ENCODE results near the gene CAPRIN1. TPM values are rescaled to one million over a fixed set of nuclear protein-coding genes. Genes with fewer than 3 reads are reported as not detected.

Gene CAPRIN1
- total RNA-seq, 1 experiment from 2014 or later: 301 TPM

DNA sequence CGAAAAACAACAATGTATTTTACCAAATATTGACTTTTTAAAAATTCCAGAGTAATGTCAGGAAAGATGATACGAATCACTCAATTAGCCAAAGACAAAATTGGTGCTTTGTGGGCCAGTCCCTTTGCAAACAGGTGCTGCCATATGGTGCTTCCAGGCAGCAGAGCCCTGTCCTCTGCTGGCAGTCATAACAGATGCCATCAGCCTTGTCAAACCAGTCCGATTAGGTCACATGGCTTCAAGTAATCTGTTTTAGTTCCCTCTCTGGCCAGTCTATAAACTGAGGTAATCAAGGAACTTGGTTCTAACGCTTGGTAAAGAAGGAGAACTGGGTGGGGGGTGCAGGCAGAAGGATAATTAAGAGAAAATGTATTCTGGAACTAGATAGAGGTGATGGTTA lies 49.1 kb upstream of the CAPRIN1 start:
- Histone ChIP-seq H3K56ac (ENCODE audit: insufficient read length, low read depth, low read length) (no peak overlapping the region), H2AFZ (ENCODE audit: low read length) (no peak overlapping the region), H3K23ac (ENCODE audit: insufficient read length, low read depth, low read length) (no peak overlapping the region), H3K79me2 (ENCODE audit: insufficient read depth, low read length) (no peaks in the 10 kb centered on the region), H3K4me2 (ENCODE audit: insufficient read depth, insufficient read length, low read length) (no peak overlapping the region), H3K9ac (ENCODE audit: extremely low read depth, insufficient read length, low read length) (no peak overlapping the region), H2BK120ac (ENCODE audit: low read depth, low read length, poor library complexity, severe bottlenecking) (no peak overlapping the region), H3K9me3 (ENCODE audit: control insufficient read depth, low read depth, low read length) (no peaks in the 10 kb centered on the region), H3K18ac (ENCODE audit: insufficient read length, low read depth, low read length) (no peak overlapping the region), H4K91ac (ENCODE audit: insufficient read length, low read depth, low read length) (no peak overlapping the region), H3T11ph (ENCODE audit: low read length) (no peak overlapping the region), H3K23me2 (ENCODE audit: insufficient read length, low read depth, low read length, poor library complexity, severe bottlenecking) (no peaks in the 10 kb centered on the region), H3K79me1 (ENCODE audit: insufficient read depth, low read depth, low read length, poor library complexity, severe bottlenecking) (no peaks in the 10 kb centered on the region), H4K20me1 (ENCODE audit: control insufficient read depth, insufficient read depth, insufficient read length) (no peaks in the 10 kb centered on the region), H3K14ac (ENCODE audit: insufficient read depth, low read length) (no peak overlapping the region), H2BK15ac (ENCODE audit: low read depth, low read length) (no peak overlapping the region), H3K4me1 (ENCODE audit: insufficient read depth, low read length) (peaks cover 2% of the 10 kb centered on the region; the same call in 1 of the 2 replicates), H3K4ac (ENCODE audit: low read depth, low read length) (no peak overlapping the region), H2AK5ac (ENCODE audit: insufficient read length, low read length) (no peak overlapping the region), H2BK5ac (ENCODE audit: insufficient read length, low read length) (no peak overlapping the region), H2BK20ac (ENCODE audit: low read depth, low read length, poor library complexity, severe bottlenecking) (no peak overlapping the region), H3K27ac (ENCODE audit: insufficient read length, low read depth, low read length) (no peak overlapping the region), H3K27me3 (ENCODE audit: insufficient read depth, low read length) (peaks cover 3% of the 10 kb centered on the region; the same call in 1 of the 2 replicates), H4K5ac (ENCODE audit: insufficient read length, low read depth, low read length) (no peak overlapping the region), H4K8ac (replicated peaks; ENCODE audit: insufficient read length, low read depth, low read length) (no peak overlapping the region), H2BK12ac (ENCODE audit: insufficient read length, low read depth, low read length) (no peak overlapping the region)
- peaks cover 26% of the 10 kb centered on the region for H3K27me3 Mint-ChIP-seq (ENCODE audit: low read depth)
- no peaks in the 10 kb centered on the region for H3K36me3 Mint-ChIP-seq (ENCODE audit: insufficient read depth in 1 of 3, low read depth in 3 of 3)
- peaks cover 11 to 12% of the 10 kb centered on the region in 2 experiments for H3K4me1 Mint-ChIP-seq
- no peak for DNase-seq
- no peak overlapping the region for H3K27ac Mint-ChIP-seq
- TF ChIP-seq CTCF (conservative IDR thresholded peaks at IDR 0.05): no peak
- H3K4me3 Mint-ChIP-seq: no peak overlapping the region
- no peaks in the 10 kb centered on the region for H3K9me3 Mint-ChIP-seq
- no CpG with 5 or more reads among the region's 4 CpGs for WGBS (ENCODE audit: extremely low coverage, insufficient read length, low lambda C conversion rate)
